H1 (cell line): Measurements from ENCODE around the gene MRPL1. TPM values are rescaled to one million over a fixed set of nuclear protein-coding genes. Genes with fewer than 3 reads are reported as not detected.

Experiments used
- CBX8 ChIP-seq: fragments of 300-800, 300-1000 bp; sonication (generic); IDR thresholded peaks from 2 replicates; pipeline ENCODE4 v1.7.1; 2016; ENCODE audit warnings: low read depth, low read length, borderline replicate concordance
- CHD7 ChIP-seq: fragments of 300-600 bp; sonication (generic); IDR thresholded peaks from 2 replicates; pipeline ENCODE4 v1.7.1; 2012; ENCODE audit warnings: low read length, moderate library complexity, mild to moderate bottlenecking, inconsistent platforms; ENCODE audit not compliant: insufficient replicate concordance
- CREB1 ChIP-seq: IDR thresholded peaks from 2 replicates; pipeline ENCODE4 v1.6.1; 2012; ENCODE audit warnings: inconsistent platforms
- E2F6 ChIP-seq: IDR thresholded peaks from 2 replicates; pipeline ENCODE4 v1.6.1; 2012; ENCODE audit warnings: inconsistent platforms
- KDM4A ChIP-seq: IDR thresholded peaks from one replicate; pipeline ENCODE4 v1.7.1; 2012; ENCODE audit warnings: low read depth, mild to moderate bottlenecking, moderate library complexity, low read length, inconsistent platforms; ENCODE audit not compliant: severe bottlenecking
- POLR2A ChIP-seq, 2 experiments: IDR thresholded peaks; 1 replicate in 1 of 2; 2 replicates in 1 of 2; pipeline ENCODE4 v1.6.1; 2011; ENCODE audit warnings: low read depth in 2 of 2, low read length in 2 of 2, mild to moderate bottlenecking in 2 of 2; ENCODE audit errors: control extremely low read depth in 1 of 2
- SIN3A ChIP-seq, 2 experiments: IDR thresholded peaks in 1 of 2; conservative IDR thresholded peaks in 1 of 2; 2 replicates each; pipeline ENCODE4 v1.6.1; 2011 to 2012; ENCODE audit warnings: low read length in 2 of 2, improper control_type of control experiment in 1 of 2, low read depth in 1 of 2, mild to moderate bottlenecking in 1 of 2
- TAF1 ChIP-seq: IDR thresholded peaks from 2 replicates; pipeline ENCODE4 v1.6.1; 2011; ENCODE audit warnings: mild to moderate bottlenecking, low read depth, low read length
- polyA plus RNA-seq, 7 experiments: library from polyadenylated mRNA; depleted of rRNA in 3 of 7; stranded (reverse) in 5 of 7; unstranded in 2 of 7; fragments of >200 nt in 5 of 7; fragments of 200-250 nt in 2 of 7; gene quantifications; 1 replicate in 5 of 7; 2 replicates in 1 of 7; 4 replicates in 1 of 7; pipeline versions ENCODE4 v1.2.1 to v1.2.3, GENCODE V29; 2011 to 2013; ENCODE audit warnings: missing spikeins in 2 of 7, mixed read lengths in 2 of 7
- total RNA-seq: library from RNA; stranded (reverse); fragmentation: NEBNext Ultra II Directional; extraction: Animal tissue kit (Norgen Biotek cat#: 25700); gene quantifications from 2 replicates; pipeline ENCODE4 v1.2.1, GENCODE V29; 2021

The MRPL1 gene
- total and polyA plus RNA-seq, 2 of the 8 experiments (the other 6 are each of a cell fraction or from before 2014, with no cell fraction given), result 9.6 to 37.0 TPM

GRCh38 chr4:77819843-77820648, 42.6 kb upstream of the MRPL1 start (continued):
- no peak for TF ChIP-seq CHD7
- TF ChIP-seq TAF1, result peak; percentile 57
- peak; percentile 97 for TF ChIP-seq KDM4A
- TF ChIP-seq SIN3A (conservative IDR thresholded peaks at IDR 0.05 in 1 of 2, IDR thresholded peaks at IDR 0.05 in 1 of 2; ENCODE audit: low read depth in 1 of 2, low read length in 2 of 2), result peak in 1 of 2 experiments; percentile 59; a peak in 1 of 4 replicates
- TF ChIP-seq POLR2A (IDR thresholded peaks at IDR 0.05; ENCODE audit: control extremely low read depth in 1 of 2, low read depth in 2 of 2, low read length in 2 of 2), result peak in 1 of 2 experiments; percentile 71; a peak in 2 of 3 replicates
- TF ChIP-seq CREB1, result peak; percentile 59
- no peak for TF ChIP-seq CBX8
- peak; percentile 33; the same call in 1 of the 2 replicates for TF ChIP-seq E2F6
